ENCODE results near the gene GULP1.

DNA sequence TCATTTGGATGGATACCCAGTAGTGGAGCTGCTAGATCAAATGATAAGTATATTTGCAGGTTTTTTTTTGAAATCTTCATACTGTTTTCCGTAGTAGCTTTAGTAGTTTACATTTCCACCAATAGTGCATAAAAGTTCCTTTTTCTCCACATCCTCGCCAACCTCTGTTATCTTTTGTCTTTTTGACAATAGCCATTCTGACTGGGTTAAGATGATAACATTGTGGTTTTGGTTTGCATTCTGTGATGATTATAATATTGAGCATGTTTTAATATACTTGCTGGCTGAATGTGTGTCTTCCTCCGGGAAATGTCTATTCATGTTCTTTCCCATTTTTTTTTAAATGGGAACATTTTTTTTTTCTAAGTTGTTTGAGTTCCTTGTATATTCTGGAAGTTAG lies 260.0 kb downstream of the GULP1 start:
- TF ChIP-seq, protein P1, sequence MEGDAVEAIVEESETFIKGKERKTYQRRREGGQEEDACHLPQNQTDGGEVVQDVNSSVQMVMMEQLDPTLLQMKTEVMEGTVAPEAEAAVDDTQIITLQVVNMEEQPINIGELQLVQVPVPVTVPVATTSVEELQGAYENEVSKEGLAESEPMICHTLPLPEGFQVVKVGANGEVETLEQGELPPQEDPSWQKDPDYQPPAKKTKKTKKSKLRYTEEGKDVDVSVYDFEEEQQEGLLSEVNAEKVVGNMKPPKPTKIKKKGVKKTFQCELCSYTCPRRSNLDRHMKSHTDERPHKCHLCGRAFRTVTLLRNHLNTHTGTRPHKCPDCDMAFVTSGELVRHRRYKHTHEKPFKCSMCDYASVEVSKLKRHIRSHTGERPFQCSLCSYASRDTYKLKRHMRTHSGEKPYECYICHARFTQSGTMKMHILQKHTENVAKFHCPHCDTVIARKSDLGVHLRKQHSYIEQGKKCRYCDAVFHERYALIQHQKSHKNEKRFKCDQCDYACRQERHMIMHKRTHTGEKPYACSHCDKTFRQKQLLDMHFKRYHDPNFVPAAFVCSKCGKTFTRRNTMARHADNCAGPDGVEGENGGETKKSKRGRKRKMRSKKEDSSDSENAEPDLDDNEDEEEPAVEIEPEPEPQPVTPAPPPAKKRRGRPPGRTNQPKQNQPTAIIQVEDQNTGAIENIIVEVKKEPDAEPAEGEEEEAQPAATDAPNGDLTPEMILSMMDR (IDR thresholded peaks at IDR 0.05 in 8 of 11, conservative IDR thresholded peaks at IDR 0.05 in 3 of 11): no peak
- TF ChIP-seq POLR2A (IDR thresholded peaks at IDR 0.05): no peak

Data from spleen (tissue), 7 donors.